HepG2 (cell line): ENCODE data around the gene BAIAP2L2. TPM values are rescaled to one million over a fixed set of nuclear protein-coding genes. Genes with fewer than 3 reads are reported as not detected.

Source experiments
- ATAC-seq: fragments of 200-7000 bp; cut with Tn5 transposase; 3 replicates; pipeline ENCODE4 v1.9.1; 2020; ENCODE audit warnings: mild to moderate bottlenecking, moderate library complexity
- BruUV-seq: library from RNA; stranded (reverse); fragments of 400-500 nt; replicated peaks from 2 replicates; lab custom pipeline; 2021; lab: Mats Ljungman, UMichigan
- CTCF ChIA-PET: fragments of 300-600 bp; formaldehyde crosslinking; extraction: SDS; loops from one replicate; lab custom pipeline; 2021; ENCODE audit warnings: low total read pairs, inconsistent platforms, low intra/inter-chr PET ratio; lab: Yijun Ruan, JAX
- POLR2A ChIA-PET: fragments of 350-600 bp; sonication (Branson Sonifier 250); formaldehyde crosslinking; loops from one replicate; lab custom pipeline; 2020; ENCODE audit warnings: antibody characterized with exemption, inconsistent platforms; lab: Yijun Ruan, JAX
- DNase-seq: peaks from one replicate; pipeline ENCODE4 v3.0.0-alpha.2; 2015; ENCODE audit warnings: low spot score
- FAIRE-seq: peaks from 3 replicates; lab custom pipeline; 2011; peaks lifted over from hg19 to GRCh38; lab: Jason Lieb, UNC
- H2AFZ ChIP-seq: one replicate; pipeline ENCODE4 v1.6.1; 2011; ENCODE audit warnings: low read length, inconsistent platforms
- H3K27ac ChIP-seq: fragments of 300-600 bp; 3 replicates; pipeline ENCODE4 v1.8.0; 2011; ENCODE audit warnings: mixed run types, mild to moderate bottlenecking, mixed read lengths, low read length, inconsistent platforms; ENCODE audit not compliant: insufficient read depth; ENCODE audit errors: extremely low read length
- H3K27me3 ChIP-seq, 2 experiments: fragments of 200-600 bp in 1 of 2; 2 replicates in 1 of 2; 3 replicates in 1 of 2; pipeline versions ENCODE4 v1.6.0 to v1.8.0; 2011; ENCODE audit warnings: low read length in 2 of 2, mild to moderate bottlenecking in 2 of 2, moderate library complexity in 2 of 2, inconsistent platforms in 1 of 2; ENCODE audit not compliant: insufficient read depth in 2 of 2, control insufficient read depth in 1 of 2
- H3K36me3 ChIP-seq, 2 experiments: fragments of 200-600 bp in 1 of 2; replicated peaks in 1 of 2; 2 replicates in 1 of 2; 3 replicates in 1 of 2; pipeline versions ENCODE4 v1.5.1 to v1.8.0; 2011; ENCODE audit warnings: low read length in 2 of 2, inconsistent platforms in 1 of 2; ENCODE audit not compliant: insufficient read depth in 2 of 2, control insufficient read depth in 1 of 2
- H3K4me1 ChIP-seq: 2 replicates; pipeline ENCODE4 v1.5.1; 2012; ENCODE audit warnings: low read length, inconsistent platforms; ENCODE audit not compliant: insufficient read depth
- H3K4me2 ChIP-seq: 2 replicates; pipeline ENCODE4 v1.6.0; 2011; ENCODE audit warnings: low read depth, low read length, inconsistent platforms
- H3K4me3 ChIP-seq, 3 experiments: fragments of 200-600 bp in 1 of 3; sonication (generic), shearing (Covaris generic) in 1 of 3; replicated peaks in 1 of 3; 2 replicates each; pipeline ENCODE4 v1.5.1; 2011 to 2016; ENCODE audit warnings: low read length in 3 of 3, inconsistent platforms in 2 of 3, low read depth in 2 of 3, mild to moderate bottlenecking in 2 of 3, control low read depth in 1 of 3, mixed read lengths in 1 of 3; ENCODE audit not compliant: insufficient read depth in 1 of 3
- H3K79me2 ChIP-seq: one replicate; pipeline ENCODE4 v1.6.1; 2011; ENCODE audit warnings: low read length, inconsistent platforms; ENCODE audit not compliant: insufficient read depth
- H3K9ac ChIP-seq: 2 replicates; pipeline ENCODE4 v1.6.0; 2011; ENCODE audit warnings: mild to moderate bottlenecking, low read depth, low read length, inconsistent platforms; ENCODE audit not compliant: insufficient read depth
- H3K9me3 ChIP-seq: 2 replicates; pipeline ENCODE4 v1.5.1; 2012; ENCODE audit warnings: mild to moderate bottlenecking, low read length
- H4K20me1 ChIP-seq: 2 replicates; pipeline ENCODE4 v1.6.0; 2011; ENCODE audit warnings: inconsistent platforms, mild to moderate bottlenecking, low read length, moderate library complexity; ENCODE audit not compliant: insufficient read depth
- CBX1 ChIP-seq: IDR thresholded peaks from one replicate; pipeline ENCODE4 v1.6.1; 2016; ENCODE audit warnings: antibody characterized with exemption, low read depth
- KDM2A ChIP-seq: sonication (generic); formaldehyde crosslinking; IDR thresholded peaks from 2 replicates; pipeline ENCODE4 v1.4.0; 2020; ENCODE audit warnings: low read depth, missing genetic modification reagents, borderline replicate concordance
- PRDM10 ChIP-seq: sonication (generic); formaldehyde crosslinking; IDR thresholded peaks from 2 replicates; pipeline ENCODE4 v1.4.0; 2020; ENCODE audit warnings: low read depth, missing genetic modification reagents
- ZNF264 ChIP-seq: sonication (generic); formaldehyde crosslinking; IDR thresholded peaks from 2 replicates; pipeline ENCODE4 v1.4.0; 2020; ENCODE audit warnings: missing genetic modification reagents
- ZNF331 ChIP-seq: sonication (generic); formaldehyde crosslinking; IDR thresholded peaks from 2 replicates; pipeline ENCODE4 v1.4.0; 2020; ENCODE audit warnings: missing genetic modification reagents
- ZNF33A ChIP-seq: sonication (generic); formaldehyde crosslinking; IDR thresholded peaks from 2 replicates; pipeline ENCODE4 v1.5.1; 2020; ENCODE audit warnings: missing genetic modification reagents, mild to moderate bottlenecking, moderate library complexity, borderline replicate concordance
- WGBS: methylation state at CpG from one replicate; pipeline ENCODE4 v1.1.6; 2017; ENCODE audit warnings: low lambda C conversion rate; 5-methylcytosine and 5-hydroxymethylcytosine counted together
- in situ Hi-C: cut with HindIII; loops from 2 replicates; pipeline ENCODE4 v1.10.0; 2017; ENCODE audit warnings: low pct_unique_long_range_greater_than_20kb; ENCODE audit not compliant: extremely low pct_ligation_motif_present
- intact Hi-C: fragments of 100-400 bp; cut with micrococcal nuclease; formaldehyde crosslinking; loops from one replicate; pipeline ENCODE4 v1.10.0; 2022; ENCODE audit not compliant: unreplicated experiment
- polyA plus RNA-seq, 8 experiments: library from polyadenylated mRNA; depleted of rRNA in 3 of 8; stranded (reverse) in 7 of 8; unstranded in 1 of 8; fragments of >200 nt; fragmentation: Illumina TruSeq in 4 of 8; extraction: Trizol in 4 of 8; gene quantifications; 2 replicates each; pipeline versions ENCODE4 v1.2.1 to v1.2.3, GENCODE V29; 2011 to 2016; ENCODE audit warnings: low read depth in 4 of 8, missing spikeins in 1 of 8, mixed read lengths in 1 of 8; ENCODE audit not compliant: insufficient read depth in 1 of 8
- total RNA-seq, 5 experiments: library from RNA; depleted of rRNA; stranded (reverse); fragments of >200 nt; fragmentation: Illumina TruSeq; extraction: Trizol; gene quantifications; 2 replicates each; pipeline ENCODE4 v1.2.3, GENCODE V29; 2016; ENCODE audit warnings: low read depth in 1 of 5
- TF ChIP-seq, protein P1 (sequence below): sonication (generic); formaldehyde crosslinking; IDR thresholded peaks from 2 replicates; pipeline ENCODE4 v1.4.0; 2020; ENCODE audit warnings: mild to moderate bottlenecking, missing genetic modification reagents

The BAIAP2L2 gene
- total and polyA plus RNA-seq, 2 of the 13 experiments (the other 11 are each of a cell fraction or from before 2014, with no cell fraction given) = 4.4 to 7.5 TPM

GRCh38 chr22:38087855-38088254, 22.6 kb downstream of the BAIAP2L2 start:
- Histone ChIP-seq H3K36me3 (peaks cover 9 to 20% of the 10 kb centered on the region in 2 experiments; a peak in 4 of 5 replicates), H3K79me2 (no peaks in the 10 kb centered on the region), H3K4me1 (no peaks in the 10 kb centered on the region), H2AFZ (no peak overlapping the region), H4K20me1 (no peaks in the 10 kb centered on the region), H3K27me3 (no peaks in the 10 kb centered on the region), H3K4me2 (no peak overlapping the region), H3K9me3 (no peaks in the 10 kb centered on the region), H3K9ac (no peak overlapping the region), H3K4me3 (no peak overlapping the region), H3K27ac (no peak overlapping the region)
- in situ Hi-C loops = no loop called here
- WGBS = 97% methylated on average over 12 of the region's 12 CpGs
- no TSS peak for BruUV-seq
- no peak for ATAC-seq
- no peak for FAIRE-seq
- TF ChIP-seq ZNF264 (CRISPR knock-in tag) (no peak), CBX1 (no peak), ZNF33A (no peak), KDM2A (CRISPR knock-in tag) (no peak), PRDM10 (CRISPR knock-in tag) (no peak), ZNF331 (CRISPR knock-in tag) (no peak)
- TF ChIP-seq, protein P1, sequence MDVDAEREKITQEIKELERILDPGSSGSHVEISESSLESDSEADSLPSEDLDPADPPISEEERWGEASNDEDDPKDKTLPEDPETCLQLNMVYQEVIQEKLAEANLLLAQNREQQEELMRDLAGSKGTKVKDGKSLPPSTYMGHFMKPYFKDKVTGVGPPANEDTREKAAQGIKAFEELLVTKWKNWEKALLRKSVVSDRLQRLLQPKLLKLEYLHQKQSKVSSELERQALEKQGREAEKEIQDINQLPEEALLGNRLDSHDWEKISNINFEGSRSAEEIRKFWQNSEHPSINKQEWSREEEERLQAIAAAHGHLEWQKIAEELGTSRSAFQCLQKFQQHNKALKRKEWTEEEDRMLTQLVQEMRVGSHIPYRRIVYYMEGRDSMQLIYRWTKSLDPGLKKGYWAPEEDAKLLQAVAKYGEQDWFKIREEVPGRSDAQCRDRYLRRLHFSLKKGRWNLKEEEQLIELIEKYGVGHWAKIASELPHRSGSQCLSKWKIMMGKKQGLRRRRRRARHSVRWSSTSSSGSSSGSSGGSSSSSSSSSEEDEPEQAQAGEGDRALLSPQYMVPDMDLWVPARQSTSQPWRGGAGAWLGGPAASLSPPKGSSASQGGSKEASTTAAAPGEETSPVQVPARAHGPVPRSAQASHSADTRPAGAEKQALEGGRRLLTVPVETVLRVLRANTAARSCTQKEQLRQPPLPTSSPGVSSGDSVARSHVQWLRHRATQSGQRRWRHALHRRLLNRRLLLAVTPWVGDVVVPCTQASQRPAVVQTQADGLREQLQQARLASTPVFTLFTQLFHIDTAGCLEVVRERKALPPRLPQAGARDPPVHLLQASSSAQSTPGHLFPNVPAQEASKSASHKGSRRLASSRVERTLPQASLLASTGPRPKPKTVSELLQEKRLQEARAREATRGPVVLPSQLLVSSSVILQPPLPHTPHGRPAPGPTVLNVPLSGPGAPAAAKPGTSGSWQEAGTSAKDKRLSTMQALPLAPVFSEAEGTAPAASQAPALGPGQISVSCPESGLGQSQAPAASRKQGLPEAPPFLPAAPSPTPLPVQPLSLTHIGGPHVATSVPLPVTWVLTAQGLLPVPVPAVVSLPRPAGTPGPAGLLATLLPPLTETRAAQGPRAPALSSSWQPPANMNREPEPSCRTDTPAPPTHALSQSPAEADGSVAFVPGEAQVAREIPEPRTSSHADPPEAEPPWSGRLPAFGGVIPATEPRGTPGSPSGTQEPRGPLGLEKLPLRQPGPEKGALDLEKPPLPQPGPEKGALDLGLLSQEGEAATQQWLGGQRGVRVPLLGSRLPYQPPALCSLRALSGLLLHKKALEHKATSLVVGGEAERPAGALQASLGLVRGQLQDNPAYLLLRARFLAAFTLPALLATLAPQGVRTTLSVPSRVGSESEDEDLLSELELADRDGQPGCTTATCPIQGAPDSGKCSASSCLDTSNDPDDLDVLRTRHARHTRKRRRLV = no peak
- intact Hi-C loops = no loop called here
- DNase-seq = no peak
- CTCF ChIA-PET = no interaction called here
- POLR2A ChIA-PET = no interaction called here
